Astrocyte (in vitro differentiated cells and primary cell): Measurements from ENCODE around the gene LUC7L3. TPM values are rescaled to one million over a fixed set of nuclear protein-coding genes. Genes with fewer than 3 reads are reported as not detected.

Source experiments
- DNase-seq: peaks from one replicate; pipeline ENCODE4 v3.0.0-alpha.2; 2010; ENCODE audit warnings: low read depth
- FAIRE-seq: peaks from 2 replicates; lab custom pipeline; 2011; peaks lifted over from hg19 to GRCh38; lab: Jason Lieb, UNC
- H2AFZ ChIP-seq: 2 replicates; pipeline ENCODE4 v1.6.0; 2012; ENCODE audit warnings: low read depth, low read length, inconsistent platforms
- H3K27ac ChIP-seq: 2 replicates; pipeline ENCODE4 v1.5.1; 2011; ENCODE audit warnings: low read depth, low read length, inconsistent platforms
- H3K27me3 ChIP-seq: 2 replicates; pipeline ENCODE4 v1.6.0; 2011; ENCODE audit warnings: low read length, inconsistent platforms; ENCODE audit not compliant: insufficient read depth
- H3K36me3 ChIP-seq: 2 replicates; pipeline ENCODE4 v1.5.1; 2011; ENCODE audit warnings: low read length, inconsistent platforms; ENCODE audit not compliant: insufficient read depth
- H3K4me1 ChIP-seq: 2 replicates; pipeline ENCODE4 v1.5.1; 2011; ENCODE audit warnings: low read length, inconsistent platforms; ENCODE audit not compliant: insufficient read depth
- H3K4me2 ChIP-seq: 2 replicates; pipeline ENCODE4 v1.6.0; 2012; ENCODE audit warnings: low read length, inconsistent platforms
- H3K4me3 ChIP-seq: 2 replicates; pipeline ENCODE4 v1.5.1; 2011; ENCODE audit warnings: low read depth, mild to moderate bottlenecking, low read length, inconsistent platforms; ENCODE audit not compliant: insufficient read depth
- H3K79me2 ChIP-seq: 2 replicates; pipeline ENCODE4 v1.6.0; 2012; ENCODE audit warnings: mild to moderate bottlenecking, low read length, inconsistent platforms; ENCODE audit not compliant: insufficient read depth
- H3K9ac ChIP-seq: 2 replicates; pipeline ENCODE4 v1.6.0; 2012; ENCODE audit warnings: mild to moderate bottlenecking, low read length, inconsistent platforms
- H3K9me3 ChIP-seq: 2 replicates; pipeline ENCODE4 v1.5.1; 2012; ENCODE audit warnings: low read depth, mild to moderate bottlenecking, low read length, inconsistent platforms; ENCODE audit not compliant: insufficient read depth
- H4K20me1 ChIP-seq: 2 replicates; pipeline ENCODE4 v1.6.0; 2012; ENCODE audit warnings: low read length, inconsistent platforms; ENCODE audit not compliant: insufficient read depth
- H3K27ac Mint-ChIP-seq: one replicate; pipeline ENCODE4 v1.8.0; 2021; ENCODE audit warnings: mild to moderate bottlenecking, mixed read lengths; ENCODE audit not compliant: unreplicated experiment
- H3K27me3 Mint-ChIP-seq: one replicate; pipeline ENCODE4 v1.8.0; 2021; ENCODE audit warnings: low read depth, mixed read lengths; ENCODE audit not compliant: unreplicated experiment
- H3K36me3 Mint-ChIP-seq: one replicate; pipeline ENCODE4 v1.8.0; 2021; ENCODE audit warnings: low read depth, mixed read lengths; ENCODE audit not compliant: unreplicated experiment
- H3K4me1 Mint-ChIP-seq: one replicate; pipeline ENCODE4 v1.8.0; 2021; ENCODE audit warnings: low read depth, mixed read lengths; ENCODE audit not compliant: unreplicated experiment
- H3K4me3 Mint-ChIP-seq: one replicate; pipeline ENCODE4 v1.8.0; 2021; ENCODE audit warnings: mild to moderate bottlenecking, moderate library complexity, mixed read lengths; ENCODE audit not compliant: unreplicated experiment
- H3K9me3 Mint-ChIP-seq: one replicate; pipeline ENCODE4 v1.8.0; 2021; ENCODE audit warnings: mild to moderate bottlenecking, mixed read lengths; ENCODE audit not compliant: unreplicated experiment
- CTCF ChIP-seq: IDR thresholded peaks from 2 replicates; pipeline ENCODE4 v1.5.1; 2011; ENCODE audit warnings: low read depth, mild to moderate bottlenecking, inconsistent platforms, low read length, moderate library complexity; ENCODE audit not compliant: insufficient read depth
- EZH2 ChIP-seq: IDR thresholded peaks from 2 replicates; pipeline ENCODE4 v1.6.1; 2012; ENCODE audit warnings: mild to moderate bottlenecking, low read length, inconsistent platforms; ENCODE audit not compliant: insufficient read depth
- total RNA-seq: library from RNA; stranded (reverse); gene quantifications from 2 replicates; pipeline ENCODE4 v1.2.1, GENCODE V29; 2021

Gene LUC7L3
- total RNA-seq, 1 donor from 2014 or later: 93.0 TPM

GRCh38 chr17:50715471-50715870 is 3.9 kb upstream of the LUC7L3 start:
- peaks cover 2% of the 10 kb centered on the region for H3K4me1 Mint-ChIP-seq
- no peaks in the 10 kb centered on the region for H3K9me3 ChIP-seq
- no peak for FAIRE-seq
- peak; percentile 66 for DNase-seq
- H3K4me2 ChIP-seq: no peak overlapping the region
- no peaks in the 10 kb centered on the region for H3K4me1 ChIP-seq
- H3K27me3 Mint-ChIP-seq: peaks cover 1% of the 10 kb centered on the region
- TF ChIP-seq EZH2 (no peak), CTCF (no peak)
- H3K9me3 Mint-ChIP-seq: no peaks in the 10 kb centered on the region
- H3K27ac Mint-ChIP-seq: no peak overlapping the region
- no peaks in the 10 kb centered on the region for H3K36me3 ChIP-seq
- no peak overlapping the region for H3K27ac ChIP-seq
- no peak overlapping the region for H3K9ac ChIP-seq
- no peaks in the 10 kb centered on the region for H3K27me3 ChIP-seq
- H3K36me3 Mint-ChIP-seq: no peaks in the 10 kb centered on the region
- H2AFZ ChIP-seq: no peak overlapping the region
- no peak overlapping the region for H3K4me3 ChIP-seq
- peaks cover 8% of the 10 kb centered on the region for H4K20me1 ChIP-seq
- peaks cover 11% of the 10 kb centered on the region for H3K79me2 ChIP-seq
- no peak overlapping the region for H3K4me3 Mint-ChIP-seq

- no peaks in the 10 kb centered on the region for H3K36me3 Mint-ChIP-seq
- Histone ChIP-seq H3K4me2 (peak overlapping the region; percentile 88), H3K9me3 (no peaks in the 10 kb centered on the region), H3K4me3 (peak overlapping the region; percentile 97), H2AFZ (peak overlapping the region; percentile 94), H4K20me1 (peaks cover 54% of the 10 kb centered on the region), H3K79me2 (peaks cover 58% of the 10 kb centered on the region), H3K9ac (peak overlapping the region; percentile 98), H3K4me1 (peaks cover 6% of the 10 kb centered on the region), H3K27me3 (no peaks in the 10 kb centered on the region), H3K27ac (peak overlapping the region; percentile 99), H3K36me3 (no peaks in the 10 kb centered on the region)
- H3K4me1 Mint-ChIP-seq: peaks cover 18% of the 10 kb centered on the region
- no peaks in the 10 kb centered on the region for H3K9me3 Mint-ChIP-seq
- FAIRE-seq (no peak), DNase-seq (no peak)
- TF ChIP-seq EZH2 (no peak), CTCF (no peak)
- peak overlapping the region; percentile 94 for H3K27ac Mint-ChIP-seq
- H3K4me3 Mint-ChIP-seq: peak overlapping the region; percentile 86
- H3K27me3 Mint-ChIP-seq: no peaks in the 10 kb centered on the region
Observed at GRCh38 chr17:50719924-50720794, 756 bp downstream of the LUC7L3 start.
